HG02571 (cell line): Measurements from ENCODE around the gene EXOC1.
"Not testable (repeated sequence)": the region's sequence is repeated elsewhere in the genome, so short reads cannot be mapped to it uniquely, and the experiment has no call there.

Experiments
- ATAC-seq: cut with Tn5 transposase; IDR thresholded peaks from one replicate; pipeline ENCODE4 v1.9.1; 2021; ENCODE audit warnings: mild to moderate bottlenecking, moderate library complexity; ENCODE audit not compliant: unreplicated experiment

Gene EXOC1

GRCh38 chr4:55853484-55854046 is at the start of gene EXOC1:
TSS of gene EXOC1 (plus strand) at chr4:55853648. CDS start at chr4:55858324, 4,676 bp downstream.
- ATAC-seq, result peak; percentile 99

- no peak for ATAC-seq
Measured at GRCh38 chr4:55807556-55807955, 45.9 kb upstream of the EXOC1 start.

- no peak for ATAC-seq
Measured at GRCh38 chr4:55808186-55808585, 45.3 kb upstream of the EXOC1 start.

GRCh38 chr4:55808632-55809031 is 44.8 kb upstream of the EXOC1 start:
- no peak for ATAC-seq

GRCh38 chr4:55817691-55818090 is 35.8 kb upstream of the EXOC1 start:
- ATAC-seq, result no peak

GRCh38 chr4:55819634-55820033 is 33.8 kb upstream of the EXOC1 start, which contains the start of gene EXOC1L:
TSS of gene EXOC1L (plus strand) at chr4:55819790. CDS start at chr4:55820027, 237 bp downstream.
- no peak for ATAC-seq

GRCh38 chr4:55820279-55820678 is 33.2 kb upstream of the EXOC1 start:
- ATAC-seq, result no peak

- no peak for ATAC-seq
Measured at GRCh38 chr4:55822329-55822728, 31.1 kb upstream of the EXOC1 start.

GRCh38 chr4:55824865-55825264 is 28.6 kb upstream of the EXOC1 start:
- no peak for ATAC-seq

GRCh38 chr4:55826986-55827385 is 26.5 kb upstream of the EXOC1 start:
- ATAC-seq, result no peak

- no peak for ATAC-seq
Measured at GRCh38 chr4:55827582-55827981, 25.9 kb upstream of the EXOC1 start.

- ATAC-seq, result no peak
Measured at GRCh38 chr4:55830048-55830447, 23.4 kb upstream of the EXOC1 start.

- no peak for ATAC-seq
Measured at GRCh38 chr4:55830716-55831115, 22.7 kb upstream of the EXOC1 start.

GRCh38 chr4:55834086-55834795 is 19.2 kb upstream of the EXOC1 start:
- ATAC-seq, result no peak

GRCh38 chr4:55837903-55838302 is 15.5 kb upstream of the EXOC1 start:
- ATAC-seq, result no peak

GRCh38 chr4:55838356-55838755 is 15.1 kb upstream of the EXOC1 start:
- ATAC-seq, result no peak

- ATAC-seq, result no peak
Measured at GRCh38 chr4:55838952-55839351, 14.5 kb upstream of the EXOC1 start.

- ATAC-seq, result no peak
Measured at GRCh38 chr4:55840956-55841355, 12.5 kb upstream of the EXOC1 start.

- not testable (repeated sequence) for ATAC-seq
Measured at GRCh38 chr4:55841373-55842239, 11.8 kb upstream of the EXOC1 start.

GRCh38 chr4:55842312-55842711 is 11.1 kb upstream of the EXOC1 start:
- ATAC-seq, result not testable (repeated sequence)

- no peak for ATAC-seq
Measured at GRCh38 chr4:55849724-55850123, 3.7 kb upstream of the EXOC1 start.

- ATAC-seq, result no peak
Measured at GRCh38 chr4:55851885-55852284, 1.6 kb upstream of the EXOC1 start.
